Kidney epithelial cell (primary cell): ENCODE measurements around the gene GRAMD4. TPM values are rescaled to one million over a fixed set of nuclear protein-coding genes. Genes with fewer than 3 reads are reported as not detected.

Experiments
- DNase-seq: peaks from one replicate; pipeline ENCODE4 v3.0.0-alpha.2; 2010; ENCODE audit warnings: low read depth
- H3K27me3 ChIP-seq: 2 replicates; pipeline ENCODE4 v1.6.0; 2011; ENCODE audit warnings: low read length; ENCODE audit not compliant: control insufficient read depth, insufficient read depth
- H3K36me3 ChIP-seq: 2 replicates; pipeline ENCODE4 v1.5.1; 2011; ENCODE audit warnings: low read length; ENCODE audit not compliant: control insufficient read depth, insufficient read depth
- H3K4me3 ChIP-seq: 2 replicates; pipeline ENCODE4 v1.5.1; 2011; ENCODE audit warnings: low read depth, mild to moderate bottlenecking, control low read depth, low read length
- CTCF ChIP-seq: IDR thresholded peaks from 2 replicates; pipeline ENCODE4 v1.5.1; 2011; ENCODE audit warnings: mild to moderate bottlenecking, moderate library complexity, low read length, control low read depth, inconsistent platforms; ENCODE audit not compliant: insufficient read depth, poor library complexity, severe bottlenecking
- total RNA-seq: library from RNA; depleted of rRNA; stranded (reverse); fragments of >200 nt; gene quantifications from 2 replicates; pipeline ENCODE4 v1.2.3, GENCODE V29; 2015

Gene GRAMD4
- total RNA-seq, 1 donor from 2014 or later = 30.4 TPM

- Histone ChIP-seq H3K27me3 (no peaks in the 10 kb centered on the region), H3K36me3 (no peaks in the 10 kb centered on the region), H3K4me3 (no peak overlapping the region)
- DNase-seq = no peak
- TF ChIP-seq CTCF = no peak
These were observed 29.9 kb upstream of the GRAMD4 start for GRCh38 chr22:46590334-46590733.

GRCh38 chr22:46591930-46592329 lies 28.3 kb upstream of the GRAMD4 start:
- DNase-seq = no peak
- no peak for TF ChIP-seq CTCF
- no peak overlapping the region for H3K4me3 ChIP-seq

GRCh38 chr22:46592390-46592872 lies 27.8 kb upstream of the GRAMD4 start:
- no peak for TF ChIP-seq CTCF
- H3K36me3 ChIP-seq = no peaks in the 10 kb centered on the region
- peak; percentile 43 for DNase-seq
- no peaks in the 10 kb centered on the region for H3K27me3 ChIP-seq
- no peak overlapping the region for H3K4me3 ChIP-seq

More at GRCh38 chr22:46591930-46592329, 28.3 kb upstream of the GRAMD4 start:
- no peaks in the 10 kb centered on the region for H3K27me3 ChIP-seq
- no peaks in the 10 kb centered on the region for H3K36me3 ChIP-seq

GRCh38 chr22:46593211-46593681 lies 26.9 kb upstream of the GRAMD4 start:
- no peak for DNase-seq
- H3K4me3 ChIP-seq = no peak overlapping the region
- no peaks in the 10 kb centered on the region for H3K27me3 ChIP-seq
- TF ChIP-seq CTCF = no peak
- H3K36me3 ChIP-seq = no peaks in the 10 kb centered on the region

GRCh38 chr22:46593996-46594946 lies 25.9 kb upstream of the GRAMD4 start:
- TF ChIP-seq CTCF = no peak
- Histone ChIP-seq H3K36me3 (no peaks in the 10 kb centered on the region), H3K27me3 (no peaks in the 10 kb centered on the region), H3K4me3 (no peak overlapping the region)
- DNase-seq = no peak

- Histone ChIP-seq H3K27me3 (no peaks in the 10 kb centered on the region), H3K36me3 (no peaks in the 10 kb centered on the region), H3K4me3 (no peak overlapping the region)
- DNase-seq = no peak
- TF ChIP-seq CTCF = no peak
These were observed 25.3 kb upstream of the GRAMD4 start for GRCh38 chr22:46594947-46595298.
